HG03139 (cell line): ENCODE results near the gene DDX39B.
"Not testable (repeated sequence)": the region's sequence is repeated elsewhere in the genome, so short reads cannot be mapped to it uniquely, and the experiment has no call there.

Experiments
- ATAC-seq: cut with Tn5 transposase; IDR thresholded peaks from one replicate; pipeline ENCODE4 v1.9.1; 2021; ENCODE audit not compliant: unreplicated experiment

DDX39B gene

DNA sequence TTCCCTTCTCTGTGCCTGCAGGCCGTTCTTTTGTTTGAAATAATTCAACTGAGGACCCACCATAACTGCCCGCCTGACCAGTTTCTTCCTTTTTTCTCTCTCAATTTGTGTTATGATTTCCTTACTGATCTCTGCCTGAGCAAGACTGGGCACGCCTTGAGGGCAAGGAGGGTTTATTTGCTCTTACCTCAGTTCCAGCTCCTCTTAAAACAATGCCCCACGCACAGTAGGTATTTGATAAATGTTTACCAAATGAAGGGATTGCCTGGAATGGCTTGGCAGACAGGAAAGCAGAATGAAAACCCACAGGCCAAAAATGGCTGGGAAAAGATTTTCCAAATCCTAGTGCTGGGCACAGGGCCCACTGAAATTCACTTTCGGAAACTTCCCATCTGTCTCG lies 54.1 kb downstream of the DDX39B start:
- ATAC-seq: not testable (repeated sequence)

DNA sequence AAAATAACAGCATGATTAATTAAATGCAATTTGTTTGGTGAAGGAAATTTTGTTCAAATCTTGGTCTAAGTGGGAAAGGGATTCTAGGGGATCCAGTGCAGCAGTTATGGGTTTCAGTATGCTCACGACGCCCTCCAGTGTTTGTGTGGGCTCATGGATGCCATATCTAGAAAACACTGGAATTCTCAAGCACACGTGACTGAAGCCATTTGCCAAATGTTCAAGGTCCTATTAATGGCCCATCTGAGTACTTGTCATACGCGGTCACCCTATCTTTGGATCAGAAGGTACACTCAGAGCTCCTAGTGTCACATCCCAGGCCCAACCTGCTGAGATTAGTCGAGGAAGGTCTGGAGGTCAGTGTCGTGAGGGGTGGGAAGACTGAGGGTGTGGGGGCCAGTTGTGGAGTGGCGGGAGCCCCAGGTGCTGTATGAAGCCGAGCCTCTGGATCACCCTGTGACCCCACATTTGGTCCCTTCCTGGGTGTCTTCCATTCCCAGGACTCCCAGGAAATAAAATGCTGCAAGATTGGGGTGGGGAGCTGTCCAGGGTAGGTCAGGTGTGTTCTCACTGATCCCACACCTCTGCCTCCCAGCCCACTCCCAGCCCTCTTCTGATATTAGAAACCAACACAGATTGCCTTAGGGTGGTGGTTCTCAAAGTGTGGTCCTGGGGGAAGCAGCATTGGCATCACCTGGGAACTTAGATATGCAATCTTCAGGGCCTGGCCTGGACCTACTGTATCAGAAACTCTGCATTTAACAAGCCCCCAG lies 55.6 kb downstream of the DDX39B start:
- not testable (repeated sequence) for ATAC-seq

DNA sequence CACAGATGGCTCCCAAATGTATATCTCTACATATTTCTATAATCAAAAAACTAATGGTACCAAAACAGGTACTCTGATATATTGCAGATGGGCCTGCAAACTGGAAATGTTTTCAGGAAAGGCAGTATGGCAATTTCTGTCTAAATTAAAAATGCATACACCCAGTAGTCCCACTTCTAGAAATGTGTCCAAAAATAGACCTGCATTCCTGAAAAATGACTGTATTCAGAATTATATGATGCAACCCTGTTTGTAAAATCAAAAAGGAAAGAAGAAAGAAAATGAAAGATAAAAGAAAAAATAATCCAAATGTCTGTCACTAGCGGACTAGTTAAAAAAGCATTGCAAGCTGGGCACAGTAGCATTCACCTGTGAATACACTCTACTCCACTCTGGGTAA lies 56.7 kb downstream of the DDX39B start:
- no peak for ATAC-seq

DNA sequence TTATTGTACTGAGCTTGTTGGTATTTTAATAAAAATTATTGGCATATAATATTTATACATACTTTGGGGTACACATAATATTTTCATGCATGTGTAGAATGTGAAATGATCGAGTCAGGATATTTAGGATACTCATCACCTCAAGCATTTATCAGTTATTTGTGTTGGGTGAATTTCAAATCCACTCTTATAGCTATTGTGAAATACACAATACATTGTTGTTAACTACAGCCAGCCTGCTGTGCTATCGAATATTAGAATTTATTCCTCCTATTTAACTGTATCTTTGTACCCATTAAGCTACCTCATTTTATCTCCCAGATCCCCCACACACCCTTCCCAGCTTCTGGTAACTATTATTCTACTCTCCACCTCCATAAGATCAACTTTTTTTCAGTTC lies 58.4 kb downstream of the DDX39B start:
- no peak for ATAC-seq

DNA sequence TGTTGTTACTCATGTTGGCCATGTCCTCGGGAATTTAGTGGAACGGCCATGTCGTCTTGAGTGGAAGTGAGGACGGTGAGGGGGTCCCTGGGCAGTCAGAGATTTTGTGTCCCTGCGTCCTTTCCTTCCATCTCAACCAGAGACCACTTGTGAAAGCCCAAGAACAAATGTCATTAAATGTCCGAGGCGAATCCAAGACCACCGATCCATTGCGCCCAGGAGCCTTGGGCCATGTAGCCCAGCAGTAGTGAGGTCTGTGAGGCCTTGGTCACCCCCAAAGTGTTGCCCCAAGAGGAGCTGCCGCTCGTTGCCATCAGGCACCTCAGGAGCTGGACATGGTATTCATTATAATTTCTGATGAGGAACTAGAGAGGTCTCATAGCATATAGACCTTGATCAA lies 61.2 kb downstream of the DDX39B start:
- ATAC-seq: no peak
